HG02798 (cell line): ENCODE data around the gene ARRDC4.
A peak's percentile ranks its signal among the peaks of the same experiment; 100 is the strongest.

ENCODE experiments used
- ATAC-seq: cut with Tn5 transposase; IDR thresholded peaks from one replicate; pipeline ENCODE4 v1.9.1; 2021; ENCODE audit warnings: mild to moderate bottlenecking; ENCODE audit not compliant: unreplicated experiment, poor library complexity

ARRDC4 gene

GRCh38 chr15:97960364-97961066 lies at the start of gene ARRDC4:
Gene ARRDC4, plus strand, starts transcription at chr15:97960703. Its CDS starts 159 bp downstream, at chr15:97960862.
- peak; percentile 88 for ATAC-seq

GRCh38 chr15:97914711-97915110 lies 45.8 kb upstream of the ARRDC4 start:
- ATAC-seq: no peak

GRCh38 chr15:97915261-97915660 lies 45.2 kb upstream of the ARRDC4 start:
- no peak for ATAC-seq

GRCh38 chr15:97921296-97921865 lies 39.1 kb upstream of the ARRDC4 start:
- ATAC-seq: no peak

GRCh38 chr15:97929456-97930229 lies 30.9 kb upstream of the ARRDC4 start:
- no peak for ATAC-seq

GRCh38 chr15:97930230-97930629 lies 30.3 kb upstream of the ARRDC4 start:
- ATAC-seq: no peak

GRCh38 chr15:97931314-97931713 lies 29.2 kb upstream of the ARRDC4 start:
- ATAC-seq: no peak

- ATAC-seq: no peak
Observed at GRCh38 chr15:97933589-97933988, 26.9 kb upstream of the ARRDC4 start.

GRCh38 chr15:97940993-97941392 lies 19.5 kb upstream of the ARRDC4 start:
- no peak for ATAC-seq

GRCh38 chr15:97941572-97941971 lies 18.9 kb upstream of the ARRDC4 start:
- ATAC-seq: no peak

- no peak for ATAC-seq
Observed at GRCh38 chr15:97944724-97945123, 15.8 kb upstream of the ARRDC4 start.

GRCh38 chr15:97947465-97948260 lies 12.8 kb upstream of the ARRDC4 start:
- no peak for ATAC-seq

- ATAC-seq: no peak
Observed at GRCh38 chr15:97953254-97953653, 7.2 kb upstream of the ARRDC4 start.

- ATAC-seq: no peak
Observed at GRCh38 chr15:97953748-97954147, 6.8 kb upstream of the ARRDC4 start.

GRCh38 chr15:97955035-97955434 lies 5.5 kb upstream of the ARRDC4 start:
- ATAC-seq: no peak

- no peak for ATAC-seq
Observed at GRCh38 chr15:97955529-97955928, 5.0 kb upstream of the ARRDC4 start.

GRCh38 chr15:97959724-97960363 lies 659 bp upstream of the ARRDC4 start:
- ATAC-seq: no peak

- no peak for ATAC-seq
Observed at GRCh38 chr15:97961067-97961954, 808 bp downstream of the ARRDC4 start.

- no peak for ATAC-seq
Observed at GRCh38 chr15:97962263-97962662, 1.8 kb downstream of the ARRDC4 start.
